GM19395 (cell line): ENCODE results near the gene HMGXB4.

ENCODE experiments used
- ATAC-seq: cut with Tn5 transposase; IDR thresholded peaks from one replicate; pipeline ENCODE4 v1.9.1; 2021; ENCODE audit warnings: mild to moderate bottlenecking, moderate library complexity; ENCODE audit not compliant: unreplicated experiment

HMGXB4 gene

GRCh38 chr22:35308480-35309021 is 51.3 kb downstream of the HMGXB4 start:
- ATAC-seq: peak; percentile 51

GRCh38 chr22:35310556-35311550 is 53.6 kb downstream of the HMGXB4 start:
- ATAC-seq: no peak

- no peak for ATAC-seq
These were observed 54.3 kb downstream of the HMGXB4 start for GRCh38 chr22:35311551-35311999.

- no peak for ATAC-seq
These were observed 55.1 kb downstream of the HMGXB4 start for GRCh38 chr22:35312198-35313059.

- no peak for ATAC-seq
These were observed 56.2 kb downstream of the HMGXB4 start for GRCh38 chr22:35313311-35314121.

- ATAC-seq: no peak
These were observed 57.1 kb downstream of the HMGXB4 start for GRCh38 chr22:35314161-35314942.

GRCh38 chr22:35315141-35315854 is 58.0 kb downstream of the HMGXB4 start:
- ATAC-seq: no peak

GRCh38 chr22:35315855-35316745 is 58.8 kb downstream of the HMGXB4 start:
- ATAC-seq: no peak

- ATAC-seq: no peak
These were observed 59.5 kb downstream of the HMGXB4 start for GRCh38 chr22:35316751-35317150.

- ATAC-seq: no peak
These were observed 60.5 kb downstream of the HMGXB4 start for GRCh38 chr22:35317680-35318290.

- ATAC-seq: no peak
These were observed 61.3 kb downstream of the HMGXB4 start for GRCh38 chr22:35318346-35319215.

- ATAC-seq: no peak
These were observed 62.1 kb downstream of the HMGXB4 start for GRCh38 chr22:35319244-35319985.

- no peak for ATAC-seq
These were observed 64.8 kb downstream of the HMGXB4 start for GRCh38 chr22:35322126-35322525.

GRCh38 chr22:35322893-35323292 is 65.6 kb downstream of the HMGXB4 start:
- no peak for ATAC-seq

GRCh38 chr22:35323305-35323704 is 66.0 kb downstream of the HMGXB4 start:
- ATAC-seq: no peak

GRCh38 chr22:35324067-35324466 is 66.8 kb downstream of the HMGXB4 start:
- no peak for ATAC-seq
